ENCODE results near the gene AP3B1. TPM values are rescaled to one million over a fixed set of nuclear protein-coding genes. Genes with fewer than 3 reads are reported as not detected.
A peak's percentile ranks its signal among the peaks of the same experiment; 100 is the strongest.

AP3B1 gene
- total and polyA plus RNA-seq, 12 donors: 20.0 to 28.3 (median 23.4) TPM

DNA sequence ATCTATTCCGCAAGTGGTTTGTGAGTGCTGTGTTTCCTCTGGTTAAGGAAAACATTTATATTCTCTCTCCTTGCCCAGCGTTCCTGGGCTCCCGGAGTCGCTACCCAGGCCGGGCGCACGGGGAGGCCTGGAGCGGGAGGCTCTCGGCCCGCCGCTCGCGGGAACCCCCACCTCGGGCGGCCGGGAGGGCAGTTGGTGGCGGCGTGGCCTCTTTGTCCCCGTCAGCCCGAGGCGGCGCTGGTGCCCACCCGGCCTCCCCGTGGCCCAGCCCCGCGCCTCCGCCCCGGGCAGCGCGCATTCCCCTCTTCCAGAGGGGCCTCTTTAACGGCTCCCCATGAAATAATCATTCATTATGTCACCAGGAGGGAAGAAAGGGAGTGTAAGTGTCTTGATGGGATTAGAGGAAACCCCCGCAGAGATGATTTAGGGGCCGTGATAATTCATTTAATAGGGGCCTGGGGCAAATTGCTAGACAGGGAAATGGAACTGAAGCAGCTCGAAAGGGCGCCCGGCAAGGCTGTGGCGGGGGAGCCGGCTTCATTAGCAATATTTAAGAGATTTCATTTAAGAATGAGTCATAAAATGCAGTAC is 336.5 kb downstream of the AP3B1 start:
- Histone ChIP-seq H3K4me3 (peak overlapping the region in 7 of 10 donors; percentile 2 to 26 (median 10)), H3K36me3 (no peaks in the 10 kb centered on the region)
- WGBS, 2 donors: 8 to 10% methylated on average over 38 of the region's 38 CpGs

DNA sequence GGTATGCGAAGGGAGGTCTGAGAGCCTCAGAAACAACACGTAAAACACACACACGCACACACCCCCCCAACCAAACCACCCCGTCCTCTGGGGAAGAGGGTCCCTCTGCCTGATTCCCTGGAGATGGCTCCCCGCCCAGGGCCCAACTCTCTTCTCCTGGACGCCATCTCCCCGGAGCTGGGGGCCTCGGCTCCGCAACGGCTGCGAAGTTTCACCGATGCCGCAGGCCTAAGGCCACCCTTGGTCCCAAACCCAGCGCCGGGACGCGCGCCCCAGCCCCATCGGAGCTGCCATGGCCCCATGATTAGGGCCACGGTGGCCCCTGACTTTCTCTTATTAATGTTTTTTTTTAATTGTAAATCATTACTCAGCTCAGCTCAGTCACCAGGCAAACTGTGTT is 337.0 kb downstream of the AP3B1 start:
- ATAC-seq (no peak), DNase-seq (no peak)
- peak overlapping the region in 6 of 10 donors; percentile 2 to 26 (median 10) for H3K4me3 ChIP-seq
- 15 to 17% methylated on average over 20 of the region's 20 CpGs for WGBS, 2 donors
- H3K9me3 ChIP-seq: no peaks in the 10 kb centered on the region
- no peak overlapping the region for H3K27ac ChIP-seq
- intact Hi-C loops (cut with DNase I): no loop called here
- no peak for TF ChIP-seq CTCF (IDR thresholded peaks at IDR 0.05)
- H3K27me3 ChIP-seq: peaks cover 0 to 68% (median 61%) of the 10 kb centered on the region in 7 donors
- no peaks in the 10 kb centered on the region for H3K36me3 ChIP-seq
- H3K4me1 ChIP-seq: peaks cover 0 to 9% (median 8%) of the 10 kb centered on the region in 9 donors

More for the DNA sequence above, 336.5 kb downstream of the AP3B1 start:
- Histone ChIP-seq H3K27ac (no peak overlapping the region), H3K4me1 (peaks cover 0 to 9% (median 8%) of the 10 kb centered on the region in 9 donors), H3K27me3 (peaks cover 0 to 73% (median 64%) of the 10 kb centered on the region in 7 donors), H3K9me3 (no peaks in the 10 kb centered on the region)
- TF ChIP-seq CTCF (IDR thresholded peaks at IDR 0.05): no peak
- DNase-seq (no peak), ATAC-seq (peak in 1 of 8 donors; percentile 59)
- intact Hi-C loops (cut with DNase I): no loop called here

GRCh38 chr5:77957081-77957480 is 337.4 kb downstream of the AP3B1 start:
- WGBS, 2 donors: 62 to 64% methylated on average over 13 of the region's 13 CpGs
- Histone ChIP-seq H3K27ac (no peak overlapping the region), H3K36me3 (no peaks in the 10 kb centered on the region), H3K4me3 (no peak overlapping the region), H3K4me1 (peaks cover 0 to 9% (median 8%) of the 10 kb centered on the region in 9 donors), H3K27me3 (peaks cover 0 to 64% (median 56%) of the 10 kb centered on the region in 7 donors), H3K9me3 (no peaks in the 10 kb centered on the region)
- TF ChIP-seq CTCF (IDR thresholded peaks at IDR 0.05): no peak
- DNase-seq: no peak
- no peak for ATAC-seq
- intact Hi-C loops (cut with DNase I): no loop called here

DNA sequence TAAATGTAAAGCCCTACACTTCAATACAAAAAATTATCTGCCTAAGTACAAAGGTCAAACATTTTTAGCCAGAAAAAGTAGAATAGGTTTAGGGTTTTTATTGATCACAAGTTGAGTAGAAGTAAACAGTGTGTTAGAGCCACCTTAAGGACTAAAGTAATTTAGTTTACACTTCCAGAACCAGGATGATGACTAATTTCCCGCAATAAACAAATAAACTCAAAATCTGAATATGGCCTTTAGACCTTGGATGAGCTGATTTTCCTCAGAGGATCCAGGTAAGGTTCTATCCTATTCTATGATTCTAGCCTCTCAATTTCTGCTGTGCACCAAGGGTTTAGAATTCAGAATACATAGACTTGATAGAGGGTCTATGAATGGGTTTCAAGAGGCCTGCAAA is 338.9 kb downstream of the AP3B1 start:
- Histone ChIP-seq H3K36me3 (no peaks in the 10 kb centered on the region), H3K27ac (no peak overlapping the region), H3K9me3 (no peaks in the 10 kb centered on the region), H3K27me3 (peaks cover 0 to 49% (median 43%) of the 10 kb centered on the region in 7 donors), H3K4me3 (no peak overlapping the region), H3K4me1 (peaks cover 0 to 9% (median 8%) of the 10 kb centered on the region in 9 donors)
- no peak for DNase-seq
- no peak for ATAC-seq
- intact Hi-C loops (cut with DNase I): no loop called here
- 0 to 54% methylated on average over 1 of the region's 1 CpG for WGBS, 2 donors
- no peak for TF ChIP-seq CTCF (IDR thresholded peaks at IDR 0.05)
